H1 (cell line): ENCODE measurements around the gene ERMARD. TPM values are rescaled to one million over a fixed set of nuclear protein-coding genes. Genes with fewer than 3 reads are reported as not detected.
A peak's percentile ranks its signal among the peaks of the same experiment; 100 is the strongest.

Experiments
- CTCF ChIA-PET: fragments of 300-600 bp; sonication (Branson Sonifier 250); formaldehyde crosslinking; loops from one replicate; lab custom pipeline; 2021; ENCODE audit not compliant: partially characterized antibody; lab: Charles Lee
- POLR2A ChIA-PET: fragments of 300-600 bp; sonication (Branson Sonifier 250); formaldehyde crosslinking; loops from one replicate; lab custom pipeline; 2021; ENCODE audit warnings: inconsistent platforms; ENCODE audit not compliant: partially characterized antibody; lab: Charles Lee
- DNase-seq, 2 experiments: peaks; one replicate each; pipeline versions ENCODE4 v3.0.0 to v3.0.0-alpha.2; 2010 to 2022; ENCODE audit warnings: low spot score in 2 of 2, low read depth in 1 of 2, mixed read lengths in 1 of 2
- FAIRE-seq: peaks from 2 replicates; lab custom pipeline; 2011; peaks lifted over from hg19 to GRCh38; lab: Jason Lieb, UNC
- H2AFZ ChIP-seq: 2 replicates; pipeline ENCODE4 v1.8.1; 2012; ENCODE audit warnings: low read length, inconsistent platforms
- H2AK5ac ChIP-seq: 2 replicates; pipeline ENCODE4 v1.6.1; 2013; ENCODE audit warnings: low read depth, low read length
- H2BK120ac ChIP-seq: replicated peaks from 2 replicates; pipeline ENCODE3; 2013; ENCODE audit warnings: low read depth, low read length, inconsistent platforms
- H2BK12ac ChIP-seq: 2 replicates; pipeline ENCODE4 v1.6.1; 2013; ENCODE audit warnings: low read depth, low read length
- H2BK15ac ChIP-seq: 2 replicates; pipeline ENCODE4 v1.6.1; 2013; ENCODE audit warnings: low read length
- H2BK20ac ChIP-seq: 2 replicates; pipeline ENCODE4 v1.6.1; 2013; ENCODE audit warnings: low read length
- H2BK5ac ChIP-seq: 2 replicates; pipeline ENCODE4 v1.6.1; 2013; ENCODE audit warnings: low read depth, low read length
- H3K14ac ChIP-seq: 2 replicates; pipeline ENCODE4 v1.6.1; 2013; ENCODE audit warnings: inconsistent platforms; ENCODE audit not compliant: insufficient read length
- H3K18ac ChIP-seq: 2 replicates; pipeline ENCODE4 v1.6.1; 2013; ENCODE audit warnings: low read length; ENCODE audit errors: extremely low read depth
- H3K23ac ChIP-seq: 2 replicates; pipeline ENCODE4 v1.6.1; 2013; ENCODE audit warnings: inconsistent platforms; ENCODE audit not compliant: insufficient read length
- H3K23me2 ChIP-seq: 2 replicates; pipeline ENCODE4 v1.6.1; 2013; ENCODE audit warnings: low read depth, low read length
- H3K27ac ChIP-seq: 2 replicates; pipeline ENCODE4 v1.6.1; 2011; ENCODE audit warnings: low read depth, low read length, inconsistent platforms
- H3K27me3 ChIP-seq, 4 experiments: replicated peaks in 1 of 4; 1 replicate in 1 of 4; 2 replicates in 3 of 4; pipeline versions ENCODE4 v1.6.1 to v1.8.1; 2011 to 2013; ENCODE audit warnings: low read length in 3 of 4, mild to moderate bottlenecking in 3 of 4, inconsistent platforms in 2 of 4, mixed read lengths in 2 of 4, moderate library complexity in 1 of 4; ENCODE audit not compliant: control insufficient read depth in 3 of 4, insufficient read depth in 3 of 4; ENCODE audit errors: extremely low read depth in 1 of 4
- H3K36me3 ChIP-seq, 4 experiments: 2 replicates each; pipeline versions ENCODE4 v1.6.1 to v1.8.1; 2011 to 2013; ENCODE audit warnings: mild to moderate bottlenecking in 4 of 4, low read length in 3 of 4, moderate library complexity in 2 of 4, control low read depth in 1 of 4, inconsistent platforms in 1 of 4; ENCODE audit not compliant: insufficient read depth in 4 of 4, control insufficient read depth in 2 of 4
- H3K4ac ChIP-seq: replicated peaks from 2 replicates; pipeline ENCODE3; 2013; ENCODE audit warnings: low read length, low read depth, mixed read lengths, inconsistent platforms; ENCODE audit not compliant: insufficient read length
- H3K4me1 ChIP-seq, 4 experiments: replicated peaks in 1 of 4; 1 replicate in 1 of 4; 2 replicates in 3 of 4; pipeline versions ENCODE4 v1.6.1 to v1.8.1; 2011 to 2013; ENCODE audit warnings: low read length in 3 of 4, inconsistent platforms in 2 of 4, mixed read lengths in 1 of 4; ENCODE audit not compliant: insufficient read depth in 4 of 4, control insufficient read depth in 3 of 4
- H3K4me2 ChIP-seq, 2 experiments: 2 replicates each; pipeline versions ENCODE4 v1.6.1 to v1.8.1; 2011 to 2013; ENCODE audit warnings: low read depth in 2 of 2, low read length in 2 of 2, control low read depth in 1 of 2, inconsistent platforms in 1 of 2, mild to moderate bottlenecking in 1 of 2; ENCODE audit not compliant: insufficient read depth in 1 of 2
- H3K4me3 ChIP-seq, 4 experiments: fragments of 200-600, 300-600 bp in 1 of 4; sonication (generic), shearing (Covaris generic), sonication (Bioruptor Twin) in 1 of 4; 2 replicates each; pipeline versions ENCODE4 v1.5.1 to v1.8.1; 2011 to 2016; ENCODE audit warnings: low read length in 4 of 4, low read depth in 3 of 4, control low read depth in 2 of 4, inconsistent platforms in 2 of 4, mild to moderate bottlenecking in 2 of 4, mixed read lengths in 1 of 4, moderate library complexity in 1 of 4; ENCODE audit not compliant: insufficient read depth in 2 of 4; ENCODE audit errors: extremely low read depth in 1 of 4
- H3K56ac ChIP-seq: replicated peaks from 2 replicates; pipeline ENCODE3; 2013; ENCODE audit warnings: low read depth, mild to moderate bottlenecking, mixed read lengths, low read length, inconsistent platforms; ENCODE audit not compliant: insufficient read length
- H3K79me1 ChIP-seq: 2 replicates; pipeline ENCODE4 v1.6.1; 2013; ENCODE audit warnings: low read depth, low read length, control low read depth
- H3K79me2 ChIP-seq, 2 experiments: 2 replicates each; pipeline versions ENCODE4 v1.6.1 to v1.8.1; 2012 to 2013; ENCODE audit warnings: low read length in 2 of 2, mild to moderate bottlenecking in 2 of 2, inconsistent platforms in 1 of 2; ENCODE audit not compliant: insufficient read depth in 2 of 2, control insufficient read depth in 1 of 2
- H3K9ac ChIP-seq, 4 experiments: replicated peaks in 1 of 4; 1 replicate in 1 of 4; 2 replicates in 3 of 4; pipeline versions ENCODE4 v1.6.1 to v1.8.1; 2011 to 2013; ENCODE audit warnings: low read depth in 3 of 4, low read length in 3 of 4, control low read depth in 2 of 4, mild to moderate bottlenecking in 2 of 4, moderate library complexity in 2 of 4, inconsistent platforms in 1 of 4; ENCODE audit errors: extremely low read depth in 1 of 4
- H3K9me3 ChIP-seq, 2 experiments: 2 replicates each; pipeline versions ENCODE4 v1.6.1 to v1.8.1; 2012 to 2013; ENCODE audit warnings: mild to moderate bottlenecking in 2 of 2, moderate library complexity in 2 of 2, control low read depth in 1 of 2, inconsistent platforms in 1 of 2, low read depth in 1 of 2, low read length in 1 of 2, mixed read lengths in 1 of 2; ENCODE audit not compliant: insufficient read depth in 2 of 2
- H4K20me1 ChIP-seq, 2 experiments: replicated peaks in 1 of 2; 2 replicates each; pipeline versions ENCODE3 to v1.8.1; 2011 to 2013; ENCODE audit warnings: inconsistent platforms in 2 of 2, low read length in 2 of 2, mild to moderate bottlenecking in 1 of 2; ENCODE audit not compliant: insufficient read depth in 2 of 2, control insufficient read depth in 1 of 2
- H4K5ac ChIP-seq: 2 replicates; pipeline ENCODE4 v1.6.1; 2013; ENCODE audit warnings: low read length, low read depth, mixed read lengths, inconsistent platforms; ENCODE audit not compliant: insufficient read length
- H4K8ac ChIP-seq: 2 replicates; pipeline ENCODE4 v1.8.0; 2013; ENCODE audit warnings: mild to moderate bottlenecking, moderate library complexity, low read length, inconsistent platforms; ENCODE audit not compliant: insufficient read depth; ENCODE audit errors: extremely low read depth
- H4K91ac ChIP-seq: replicated peaks from 2 replicates; pipeline ENCODE3; 2013; ENCODE audit warnings: low read length, mixed read lengths, inconsistent platforms; ENCODE audit not compliant: insufficient read length
- EP300 ChIP-seq, 2 experiments: IDR thresholded peaks; 1 replicate in 1 of 2; 2 replicates in 1 of 2; pipeline ENCODE4 v1.6.1; 2011 to 2012; ENCODE audit warnings: low read depth in 2 of 2, low read length in 2 of 2, mild to moderate bottlenecking in 2 of 2, borderline replicate concordance in 1 of 2, inconsistent platforms in 1 of 2, moderate library complexity in 1 of 2
- FOSL1 ChIP-seq: IDR thresholded peaks from 2 replicates; pipeline ENCODE4 v1.6.1; 2011; ENCODE audit warnings: mild to moderate bottlenecking, low read depth, low read length, moderate library complexity; ENCODE audit not compliant: insufficient read depth
- POU5F1 ChIP-seq: IDR thresholded peaks from 2 replicates; pipeline ENCODE4 v1.6.1; 2011; ENCODE audit warnings: low read depth, mild to moderate bottlenecking, low read length, moderate library complexity
- SRF ChIP-seq: IDR thresholded peaks from 2 replicates; pipeline ENCODE4 v1.6.1; 2011; ENCODE audit warnings: mild to moderate bottlenecking, low read depth, low read length, moderate library complexity
- WGBS, 2 experiments: shearing (Covaris generic) in 1 of 2; methylation state at CpG; one replicate each; pipeline versions ENCODE4 v1.1.6 to v1.1.7; 2013 to 2015; ENCODE audit warnings: low lambda C conversion rate in 2 of 2, mixed read lengths in 2 of 2, inconsistent platforms in 1 of 2, low coverage in 1 of 2, missing lambda C conversion rate in 1 of 2; ENCODE audit not compliant: insufficient replicate concordance in 2 of 2, insufficient coverage in 1 of 2, insufficient read length in 1 of 2; ENCODE audit errors: extremely low coverage in 1 of 2, missing lambda C conversion rate in 1 of 2; 5-methylcytosine and 5-hydroxymethylcytosine counted together
- polyA plus RNA-seq, 7 experiments: library from polyadenylated mRNA; depleted of rRNA in 3 of 7; stranded (reverse) in 5 of 7; unstranded in 2 of 7; fragments of >200 nt in 5 of 7; fragments of 200-250 nt in 2 of 7; gene quantifications; 1 replicate in 5 of 7; 2 replicates in 1 of 7; 4 replicates in 1 of 7; pipeline versions ENCODE4 v1.2.1 to v1.2.3, GENCODE V29; 2011 to 2013; ENCODE audit warnings: missing spikeins in 2 of 7, mixed read lengths in 2 of 7
- total RNA-seq: library from RNA; stranded (reverse); fragmentation: NEBNext Ultra II Directional; extraction: Animal tissue kit (Norgen Biotek cat#: 25700); gene quantifications from 2 replicates; pipeline ENCODE4 v1.2.1, GENCODE V29; 2021
- TF ChIP-seq, protein P1 (sequence below): IDR thresholded peaks from 2 replicates; pipeline ENCODE4 v1.6.1; 2011; ENCODE audit warnings: low read depth, mild to moderate bottlenecking, low read length; ENCODE audit not compliant: insufficient read depth
- TF ChIP-seq, protein P2 (sequence below): IDR thresholded peaks from 2 replicates; pipeline ENCODE4 v1.6.1; 2012; ENCODE audit warnings: inconsistent platforms

The ERMARD gene
- total and polyA plus RNA-seq, 2 of the 8 experiments (the other 6 are each of a cell fraction or from before 2014, with no cell fraction given) = 12.2 to 25.6 TPM

DNA sequence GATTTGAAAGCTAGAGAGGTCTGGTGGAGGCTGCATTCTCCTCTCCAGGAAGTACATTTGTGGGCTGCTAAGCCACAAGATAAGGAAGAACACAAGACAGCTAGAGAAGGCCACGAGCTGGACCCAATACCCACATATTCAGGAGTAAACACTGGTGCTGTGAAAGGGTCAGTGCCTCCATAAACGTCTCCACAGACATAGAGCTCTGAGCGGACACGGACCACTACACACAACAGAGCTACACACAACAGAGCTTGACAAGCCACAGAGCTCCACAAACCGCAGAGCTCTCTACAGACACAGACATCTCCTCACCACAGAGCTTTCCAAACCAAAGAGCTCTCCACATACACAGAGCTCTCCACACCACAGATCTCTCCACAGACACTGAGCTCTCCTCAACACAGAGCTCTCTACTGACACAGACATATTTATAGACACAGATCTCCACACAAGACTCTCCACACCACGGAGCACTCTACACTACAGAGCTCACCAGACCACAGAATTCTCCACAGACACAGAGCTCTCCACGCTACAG lies 51.9 kb downstream of the ERMARD start:
- Histone ChIP-seq H2AK5ac (no peak overlapping the region), H4K20me1 (no peaks in the 10 kb centered on the region), H4K8ac (no peak overlapping the region), H2BK20ac (no peak overlapping the region), H3K23me2 (no peaks in the 10 kb centered on the region), H3K79me2 (no peaks in the 10 kb centered on the region), H4K91ac (no peak overlapping the region), H2AFZ (no peak overlapping the region), H2BK12ac (peak overlapping the region; percentile 50; the same call in 1 of the 2 replicates), H2BK120ac (no peak overlapping the region), H3K23ac (no peak overlapping the region), H3K14ac (no peak overlapping the region), H3K9ac (no peak overlapping the region), H3K4ac (peak overlapping the region; percentile 23), H3K27ac (no peak overlapping the region), H4K5ac (no peak overlapping the region), H3K56ac (no peak overlapping the region), H2BK15ac (0 out of 2 replicates have a peak overlapping the region, but pooled peaks have one; percentile 88), H3K79me1 (no peaks in the 10 kb centered on the region), H3K4me1 (peaks cover 0 to 10% (median 2%) of the 10 kb centered on the region in 4 experiments; a peak in 4 of 7 replicates), H2BK5ac (no peak overlapping the region), H3K9me3 (no peaks in the 10 kb centered on the region), H3K4me3 (no peak overlapping the region), H3K36me3 (no peaks in the 10 kb centered on the region), H3K4me2 (no peak overlapping the region), H3K27me3 (peaks cover 0 to 3% (median 1%) of the 10 kb centered on the region in 4 experiments; a peak in 2 of 7 replicates), H3K18ac (no peak overlapping the region)
- ChIA-PET POLR2A (interaction anchor here (1.2 to 1.5 kb wide), 2 partner anchors 9 to 14 kb away, joined by 6 to 7 read pairs; no protein-coding TSS in a partner anchor), CTCF (interaction anchor here (0.5 to 5.6 kb wide), 13 partner anchors 9 to 713 kb away, joined by 3 to 64 read pairs (median 4); no protein-coding TSS in a partner anchor)
- TF ChIP-seq EP300 (IDR thresholded peaks at IDR 0.05; ENCODE audit: borderline replicate concordance in 1 of 2, low read depth in 2 of 2, low read length in 2 of 2) (no peak), FOSL1 (no peak), SRF (no peak), POU5F1 (no peak)
- TF ChIP-seq, protein P1, sequence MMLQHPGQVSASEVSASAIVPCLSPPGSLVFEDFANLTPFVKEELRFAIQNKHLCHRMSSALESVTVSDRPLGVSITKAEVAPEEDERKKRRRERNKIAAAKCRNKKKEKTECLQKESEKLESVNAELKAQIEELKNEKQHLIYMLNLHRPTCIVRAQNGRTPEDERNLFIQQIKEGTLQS = no peak
- TF ChIP-seq, protein P2, sequence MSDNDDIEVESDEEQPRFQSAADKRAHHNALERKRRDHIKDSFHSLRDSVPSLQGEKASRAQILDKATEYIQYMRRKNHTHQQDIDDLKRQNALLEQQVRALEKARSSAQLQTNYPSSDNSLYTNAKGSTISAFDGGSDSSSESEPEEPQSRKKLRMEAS = no peak
- 82% methylated on average over 7 of the region's 7 CpGs; no CpG with 5 or more reads in 1 of the 2 experiments for WGBS, 2 experiments
- DNase-seq = peak in 1 of 2 experiments; percentile 16
- no peak for FAIRE-seq
